ENCODE results near the gene ETS1. TPM values are rescaled to one million over a fixed set of nuclear protein-coding genes. Genes with fewer than 3 reads are reported as not detected.

ETS1 gene
- total and polyA plus RNA-seq, 8 donors, result 70.2 to 139 (median 128) TPM

DNA sequence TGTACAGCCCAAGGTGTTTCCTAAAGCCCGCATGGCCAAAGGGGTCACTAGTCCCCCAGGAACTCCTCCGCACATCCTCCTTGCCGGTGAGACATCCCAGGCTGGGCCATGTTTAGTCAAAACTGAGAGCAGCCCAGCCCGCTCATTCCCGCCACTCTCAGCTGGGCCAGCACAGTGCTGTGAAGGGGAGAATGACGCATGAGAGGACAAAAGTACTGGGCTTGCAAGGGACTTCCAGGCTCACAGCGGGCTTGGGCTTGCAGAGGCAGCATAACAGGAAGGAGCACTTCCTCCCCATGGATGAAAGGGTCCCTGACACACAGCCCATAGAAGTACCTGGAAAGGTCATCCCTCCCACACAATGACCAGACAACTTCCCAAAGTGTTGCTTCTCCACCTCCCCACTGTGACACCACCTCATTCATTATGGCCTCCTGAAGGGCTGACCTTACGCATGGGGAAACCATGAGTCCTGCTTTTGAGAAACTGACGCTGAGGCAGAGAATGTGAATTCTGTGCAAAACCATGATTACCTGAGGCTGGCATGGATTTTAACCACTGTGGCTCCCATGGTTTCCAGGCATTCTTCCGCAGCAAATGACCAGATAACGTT lies 19.1 kb downstream of the ETS1 start:
- TF ChIP-seq, protein P1, sequence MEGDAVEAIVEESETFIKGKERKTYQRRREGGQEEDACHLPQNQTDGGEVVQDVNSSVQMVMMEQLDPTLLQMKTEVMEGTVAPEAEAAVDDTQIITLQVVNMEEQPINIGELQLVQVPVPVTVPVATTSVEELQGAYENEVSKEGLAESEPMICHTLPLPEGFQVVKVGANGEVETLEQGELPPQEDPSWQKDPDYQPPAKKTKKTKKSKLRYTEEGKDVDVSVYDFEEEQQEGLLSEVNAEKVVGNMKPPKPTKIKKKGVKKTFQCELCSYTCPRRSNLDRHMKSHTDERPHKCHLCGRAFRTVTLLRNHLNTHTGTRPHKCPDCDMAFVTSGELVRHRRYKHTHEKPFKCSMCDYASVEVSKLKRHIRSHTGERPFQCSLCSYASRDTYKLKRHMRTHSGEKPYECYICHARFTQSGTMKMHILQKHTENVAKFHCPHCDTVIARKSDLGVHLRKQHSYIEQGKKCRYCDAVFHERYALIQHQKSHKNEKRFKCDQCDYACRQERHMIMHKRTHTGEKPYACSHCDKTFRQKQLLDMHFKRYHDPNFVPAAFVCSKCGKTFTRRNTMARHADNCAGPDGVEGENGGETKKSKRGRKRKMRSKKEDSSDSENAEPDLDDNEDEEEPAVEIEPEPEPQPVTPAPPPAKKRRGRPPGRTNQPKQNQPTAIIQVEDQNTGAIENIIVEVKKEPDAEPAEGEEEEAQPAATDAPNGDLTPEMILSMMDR (IDR thresholded peaks at IDR 0.05), result no peak
- Histone ChIP-seq H3K36me3 (no peaks in the 10 kb centered on the region), H3K9me3 (no peaks in the 10 kb centered on the region), H3K27ac (peak overlapping the region in 1 of 2 donors; percentile 34), H3K4me1 (peaks cover 0 to 54% of the 10 kb centered on the region in 2 donors), H3K4me3 (no peak overlapping the region), H3K27me3 (no peaks in the 10 kb centered on the region)
- intact Hi-C loops (cut with DNase I), result no loop called here
- ATAC-seq (peak; percentile 62), DNase-seq (peak in 2 of 4 donors; percentile 39 to 79)

- H3K27me3 ChIP-seq, result no peaks in the 10 kb centered on the region
- H3K4me1 ChIP-seq, result peaks cover 0 to 54% of the 10 kb centered on the region in 2 donors
- H3K27ac ChIP-seq, result no peak overlapping the region
- intact Hi-C loops (cut with DNase I), result no loop called here
- no peak overlapping the region for H3K4me3 ChIP-seq
- H3K36me3 ChIP-seq, result no peaks in the 10 kb centered on the region
- DNase-seq, result no peak
- TF ChIP-seq, protein P1 (IDR thresholded peaks at IDR 0.05), result no peak
- H3K9me3 ChIP-seq, result no peaks in the 10 kb centered on the region
- no peak for ATAC-seq
Observed at GRCh38 chr11:128567130-128567529, 20.2 kb downstream of the ETS1 start.

- no peak for ATAC-seq
- no peaks in the 10 kb centered on the region for H3K27me3 ChIP-seq
- H3K9me3 ChIP-seq, result no peaks in the 10 kb centered on the region
- DNase-seq, result peak in 1 of 4 donors; percentile 50
- H3K36me3 ChIP-seq, result no peaks in the 10 kb centered on the region
- intact Hi-C loops (cut with DNase I), result no loop called here
- TF ChIP-seq, protein P1 (IDR thresholded peaks at IDR 0.05), result no peak
- H3K27ac ChIP-seq, result peak overlapping the region in 1 of 2 donors; percentile 68
- H3K4me3 ChIP-seq, result no peak overlapping the region
- peaks cover 0 to 57% of the 10 kb centered on the region in 2 donors for H3K4me1 ChIP-seq
Observed at GRCh38 chr11:128565881-128566280, 21.5 kb downstream of the ETS1 start.

- no peak for ATAC-seq
- DNase-seq, result no peak
Observed at GRCh38 chr11:128564642-128565245, 22.6 kb downstream of the ETS1 start.

More at GRCh38 chr11:128564642-128565245, 22.6 kb downstream of the ETS1 start:
- intact Hi-C loops (cut with DNase I), result no loop called here
- no peak overlapping the region for H3K4me3 ChIP-seq
- H3K27ac ChIP-seq, result peak overlapping the region in 1 of 2 donors; percentile 68
- peaks cover 0 to 62% of the 10 kb centered on the region in 2 donors for H3K4me1 ChIP-seq
- no peaks in the 10 kb centered on the region for H3K36me3 ChIP-seq
- no peaks in the 10 kb centered on the region for H3K27me3 ChIP-seq
- no peaks in the 10 kb centered on the region for H3K9me3 ChIP-seq
- TF ChIP-seq, protein P1 (IDR thresholded peaks at IDR 0.05), result no peak
